NCI-H2227 (cell line): ENCODE data around the gene ABHD11.
"Not testable (repeated sequence)": the region's sequence is repeated elsewhere in the genome, so short reads cannot be mapped to it uniquely, and the experiment has no call there.

Source experiments
- DNase-seq: peaks from one replicate; lab custom pipeline; 2025; ENCODE audit not compliant: unreplicated experiment; lab: John Stamatoyannopoulos, UW

Gene ABHD11

DNA sequence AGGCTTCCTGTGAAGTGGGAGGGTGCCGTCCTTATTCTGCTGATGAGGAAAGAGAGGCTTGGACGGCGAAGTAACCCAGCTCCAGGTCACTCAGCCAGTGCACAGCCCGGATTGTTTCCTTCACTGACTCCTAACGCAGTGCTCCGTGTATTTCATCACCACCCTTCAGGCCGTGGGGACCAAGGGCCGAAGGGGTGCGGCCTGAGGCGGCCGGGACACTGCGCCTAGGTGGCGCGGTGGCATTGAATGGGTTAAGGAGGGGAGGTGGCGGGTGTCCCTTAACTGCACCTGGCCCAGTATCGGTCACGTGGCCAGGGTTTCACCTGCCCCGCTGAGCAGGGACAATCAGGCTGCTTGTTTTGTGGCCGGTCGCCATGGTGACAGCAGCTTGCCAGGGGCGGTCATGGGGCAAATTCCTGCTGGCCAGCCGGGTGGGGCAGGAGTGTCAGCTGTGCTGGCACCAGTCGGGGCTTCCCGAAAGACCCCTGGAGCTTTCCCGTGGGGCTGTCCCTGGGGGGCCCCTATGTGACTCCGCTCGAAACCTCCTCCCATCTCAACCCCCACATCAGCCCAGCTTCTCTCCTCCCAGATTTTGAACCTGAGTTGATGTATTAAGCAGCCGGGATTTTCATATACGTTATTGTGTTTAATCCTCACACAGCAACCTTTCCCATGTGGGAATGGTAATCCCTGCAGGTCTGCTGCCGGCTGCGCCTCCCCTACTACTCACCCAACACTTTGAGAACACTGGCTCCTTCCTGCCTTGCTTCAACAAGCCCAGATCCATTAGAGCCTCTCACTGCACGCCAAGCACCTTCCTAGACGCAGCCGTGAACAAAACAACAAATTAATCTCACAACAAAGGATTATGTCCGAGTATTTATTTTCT, 4.4 kb upstream of the ABHD11 start:
- peak; percentile 93 for DNase-seq

DNA sequence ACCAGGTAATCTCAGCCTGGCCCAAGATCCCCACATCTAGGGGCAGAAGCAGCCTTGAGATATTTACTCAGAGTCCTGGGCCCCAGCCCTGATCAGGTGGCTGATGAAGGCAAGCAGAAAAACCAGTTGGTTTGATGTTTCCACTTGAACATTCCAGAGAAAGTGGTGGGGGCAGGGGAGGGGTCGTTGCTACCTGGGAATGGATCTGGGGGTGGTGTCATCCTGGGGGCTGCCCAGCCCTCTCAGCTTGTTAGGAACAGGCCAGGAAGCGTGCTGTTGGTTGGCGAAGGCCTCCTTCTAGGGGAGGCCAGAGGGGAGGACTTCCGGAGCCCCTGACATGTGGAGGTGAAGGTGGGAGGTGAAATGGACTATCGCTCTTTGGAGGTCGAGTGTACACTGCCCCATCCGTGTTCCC, 3.7 kb upstream of the ABHD11 start:
- no peak for DNase-seq

DNA sequence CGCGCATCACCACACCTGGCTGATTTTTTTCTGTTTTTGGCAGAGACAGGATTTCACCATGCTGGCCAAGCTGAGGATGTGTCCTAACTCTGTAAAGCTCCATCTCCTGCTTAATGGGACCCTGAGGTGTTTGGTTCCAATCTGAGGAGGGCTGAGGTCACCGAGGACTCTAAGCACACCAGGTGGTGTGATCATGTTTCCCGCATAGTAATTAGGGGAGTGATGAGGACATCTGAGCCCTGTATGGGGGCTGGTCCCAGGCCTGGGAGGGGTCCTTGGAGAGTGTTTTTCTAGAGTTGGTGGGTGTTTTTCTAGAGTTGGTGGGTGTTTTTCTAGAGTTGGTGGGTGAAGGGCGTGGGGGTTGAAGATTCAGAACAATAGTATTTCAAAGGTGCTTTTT, 3.0 kb upstream of the ABHD11 start:
- DNase-seq: no peak

DNA sequence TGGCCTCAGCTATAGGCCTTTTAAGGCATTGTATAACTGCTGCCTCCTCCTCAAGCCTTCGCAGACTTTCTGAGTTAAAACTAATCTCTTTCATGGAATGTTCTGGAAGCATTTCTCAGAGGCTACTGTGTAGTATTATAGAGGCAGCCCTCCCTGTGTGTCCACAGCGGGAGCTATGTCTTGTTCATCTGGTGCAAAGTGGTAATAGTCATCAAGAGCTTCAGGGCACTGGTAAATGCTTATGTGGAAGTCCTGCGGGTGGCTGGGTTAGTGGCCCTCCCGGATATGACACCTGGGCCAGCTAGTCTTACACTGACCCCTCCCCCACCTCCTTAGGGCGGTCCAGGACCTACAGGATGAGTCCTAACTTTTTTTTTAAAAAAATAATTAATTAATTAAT, 2.2 kb upstream of the ABHD11 start:
- no peak for DNase-seq

DNA sequence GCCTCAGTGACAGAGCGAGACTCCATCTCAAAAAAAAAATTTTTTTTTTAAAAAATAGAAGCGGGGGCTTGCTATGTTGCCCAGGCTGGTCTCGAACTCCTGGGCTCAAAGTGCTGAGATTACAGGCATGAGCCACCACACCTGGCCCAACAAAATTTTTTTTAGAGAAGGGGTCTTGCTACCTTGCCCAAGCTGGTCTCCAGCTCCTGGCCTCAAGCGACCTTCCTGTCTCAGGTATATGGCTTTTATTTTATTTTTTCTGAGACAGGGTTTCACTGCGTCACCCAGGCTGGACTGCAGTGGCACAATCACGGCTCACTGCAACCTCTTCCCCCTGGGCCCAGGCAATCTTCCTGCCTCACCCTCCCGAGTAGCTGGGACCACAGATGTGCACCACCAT, 1.6 kb upstream of the ABHD11 start:
- no peak for DNase-seq

DNA sequence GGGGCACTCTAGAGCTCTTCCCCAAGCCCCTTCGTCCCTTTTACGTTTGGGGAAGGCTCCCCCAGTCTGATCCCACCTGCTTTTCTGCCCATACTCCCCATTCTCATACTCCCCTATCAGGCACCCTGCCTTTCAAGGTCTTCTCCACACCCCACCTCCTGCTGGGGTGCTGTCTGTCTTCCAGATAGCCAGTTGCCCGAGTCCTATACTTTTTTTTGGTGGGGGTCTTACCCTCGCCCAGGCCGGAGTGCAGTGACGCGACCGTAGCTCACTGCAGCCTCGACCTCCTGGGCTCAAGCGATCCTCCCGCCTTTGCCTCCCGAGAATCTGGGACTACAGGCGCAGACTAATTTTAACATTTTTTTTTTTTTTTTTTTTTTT, 775 bp upstream of the ABHD11 start:
- no peak for DNase-seq

DNA sequence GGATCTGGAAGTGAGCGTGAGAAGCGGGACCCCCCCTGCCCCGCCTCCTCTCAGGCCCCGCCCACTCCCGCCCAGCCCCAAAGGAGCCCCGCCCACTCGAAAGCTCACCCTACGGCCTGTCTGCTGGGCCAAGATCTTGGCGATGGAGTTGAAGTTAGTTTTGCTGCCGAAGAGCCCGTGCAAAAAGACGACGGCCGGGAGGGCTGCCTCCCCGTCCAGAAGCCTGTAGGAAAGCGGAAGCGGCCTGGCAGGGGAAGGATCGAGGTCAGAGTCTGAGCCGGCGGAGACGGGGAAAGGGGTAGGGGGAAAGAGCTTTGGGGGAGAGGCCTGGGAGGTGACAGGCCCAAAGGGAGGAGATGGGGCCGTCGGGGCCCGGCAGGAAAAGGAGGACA, 386 bp downstream of the ABHD11 start:
- peak; percentile 78 for DNase-seq

DNA sequence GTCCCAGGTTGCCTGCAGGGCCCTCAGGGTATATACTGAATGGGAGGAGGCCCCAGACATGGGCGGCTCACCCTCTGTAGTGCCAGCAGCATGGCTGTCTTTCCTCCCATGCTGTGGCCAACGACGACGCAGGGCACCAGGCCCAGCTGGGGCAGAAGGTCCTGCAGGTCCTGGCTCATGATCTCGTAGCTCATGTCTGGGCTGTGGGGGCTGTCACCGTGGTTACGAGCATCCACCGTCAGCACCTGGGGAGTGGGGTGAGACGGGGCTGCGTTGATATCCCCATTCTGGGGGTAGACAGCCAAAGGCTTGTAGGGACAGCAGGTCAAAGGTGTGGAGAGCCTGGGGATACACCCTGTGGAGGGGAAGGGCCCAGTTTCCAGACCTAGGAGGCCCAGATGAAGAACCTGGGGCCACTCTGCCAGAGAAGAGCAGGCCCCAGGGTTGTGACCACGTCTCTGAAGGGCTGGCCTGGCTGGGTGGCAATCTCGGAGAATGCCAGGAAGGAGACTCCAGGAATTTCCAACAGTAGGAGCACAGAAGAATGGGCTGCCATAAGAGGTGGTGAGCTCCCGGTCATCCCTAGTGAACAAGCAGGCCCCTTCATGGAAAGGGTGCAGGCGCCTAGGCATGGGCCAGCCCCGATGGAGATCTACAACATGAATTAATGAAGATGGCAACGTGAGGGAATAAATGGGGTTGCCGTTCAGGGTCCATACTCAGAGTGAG, 947 bp downstream of the ABHD11 start:
- DNase-seq: no peak

DNA sequence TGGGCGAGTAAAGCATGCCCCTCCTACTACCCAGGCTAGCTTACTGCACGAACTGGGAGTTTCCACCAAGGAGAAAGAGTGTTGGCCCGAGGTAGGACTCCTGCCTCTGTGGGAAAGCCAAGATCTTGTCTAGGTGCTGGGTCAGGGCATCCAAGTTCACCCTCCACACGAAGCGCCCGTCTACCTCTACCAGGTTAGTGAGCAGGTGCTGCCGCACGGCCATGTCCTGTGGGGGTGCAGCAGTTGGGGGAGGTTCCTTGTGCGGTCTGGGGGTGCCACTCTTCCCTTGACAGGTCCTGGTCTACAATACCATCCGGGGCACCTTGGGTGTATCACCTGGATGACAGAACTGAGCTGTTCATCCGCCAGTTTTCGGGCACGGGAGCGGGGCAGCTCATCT, 1.7 kb downstream of the ABHD11 start:
- DNase-seq: no peak

DNA sequence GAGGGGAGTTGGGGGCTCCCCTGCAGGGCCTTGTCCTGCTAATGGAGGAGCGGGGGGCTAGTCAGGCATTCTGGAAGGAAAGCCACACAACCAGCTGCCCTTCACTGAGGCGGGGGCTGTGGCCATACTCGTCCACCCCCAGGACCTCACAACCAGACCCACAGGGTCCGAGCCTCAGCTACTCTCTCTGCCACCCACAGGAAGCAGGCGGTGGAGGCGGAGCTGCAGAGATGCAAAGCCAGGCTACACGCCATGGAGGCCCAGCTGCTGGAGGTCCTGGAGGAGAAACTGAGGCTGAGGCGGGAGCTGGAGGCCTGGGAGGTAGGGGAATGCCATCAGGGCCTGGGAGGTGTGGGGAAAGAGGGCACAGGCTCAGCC, 3.1 kb downstream of the ABHD11 start:
- DNase-seq: no peak

DNA sequence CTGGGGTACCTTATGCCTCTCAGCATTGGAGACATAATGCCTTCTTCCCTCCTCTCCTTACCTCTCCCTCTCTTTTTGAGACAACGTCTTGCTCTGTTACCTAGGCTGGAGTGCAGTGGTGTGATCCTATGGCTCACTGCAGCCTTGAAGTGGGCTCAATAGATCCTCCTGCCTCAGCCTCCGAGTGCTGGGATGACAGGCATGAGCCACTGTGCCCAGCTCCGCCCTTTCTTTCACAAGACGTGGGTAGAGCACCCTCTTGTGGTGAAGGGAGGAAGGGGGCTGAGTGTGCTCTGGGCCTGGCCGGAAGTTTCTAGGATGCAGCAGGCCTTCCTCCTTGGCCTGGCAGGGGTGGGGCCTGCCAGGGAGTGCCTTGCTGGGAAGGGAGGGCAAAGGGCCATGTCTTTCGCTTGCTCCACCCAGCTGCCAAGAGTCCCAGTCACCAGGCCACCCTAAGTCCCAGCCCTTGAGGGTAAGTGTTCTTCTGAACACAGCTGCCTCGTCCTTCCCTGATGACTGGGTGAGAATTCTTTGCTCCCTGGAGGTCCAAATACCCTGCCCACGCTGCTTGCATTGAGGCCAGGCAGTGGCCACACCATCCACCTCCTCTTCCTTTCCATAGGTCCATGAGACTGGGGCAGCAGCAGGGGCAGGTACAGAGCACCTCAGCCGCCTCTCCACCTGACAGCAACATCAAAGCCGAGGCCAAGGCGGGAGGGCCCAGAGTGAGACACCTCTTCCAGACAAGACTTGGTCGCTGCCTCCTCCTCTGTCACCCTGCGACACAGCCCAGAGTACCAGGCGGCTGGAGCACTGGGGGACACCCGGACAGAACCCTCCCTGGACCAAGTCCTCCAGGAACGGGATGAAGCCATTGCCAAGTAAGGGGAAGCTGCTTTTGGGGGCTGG, 3.7 kb downstream of the ABHD11 start:
- DNase-seq: peak; percentile 87

DNA sequence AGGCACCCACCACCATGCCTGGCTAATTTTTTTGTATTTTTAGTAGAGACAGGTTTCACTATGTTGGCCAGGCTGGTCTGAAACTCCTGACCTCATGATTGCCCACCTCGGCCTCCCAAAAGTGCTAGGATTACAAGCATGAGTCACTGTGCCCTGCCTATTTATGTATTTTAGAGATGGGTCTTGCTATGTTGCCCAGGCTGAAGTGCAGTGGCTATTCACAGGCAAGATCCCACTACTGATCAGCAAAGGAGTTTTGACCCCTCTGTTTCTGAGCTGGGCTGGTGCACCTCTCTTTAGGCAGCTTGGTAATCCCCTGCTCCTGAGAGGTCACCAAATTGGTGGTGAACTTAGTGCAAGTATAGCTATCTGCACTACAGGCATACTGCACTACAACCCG, 6.2 kb downstream of the ABHD11 start:
- no peak for DNase-seq

DNA sequence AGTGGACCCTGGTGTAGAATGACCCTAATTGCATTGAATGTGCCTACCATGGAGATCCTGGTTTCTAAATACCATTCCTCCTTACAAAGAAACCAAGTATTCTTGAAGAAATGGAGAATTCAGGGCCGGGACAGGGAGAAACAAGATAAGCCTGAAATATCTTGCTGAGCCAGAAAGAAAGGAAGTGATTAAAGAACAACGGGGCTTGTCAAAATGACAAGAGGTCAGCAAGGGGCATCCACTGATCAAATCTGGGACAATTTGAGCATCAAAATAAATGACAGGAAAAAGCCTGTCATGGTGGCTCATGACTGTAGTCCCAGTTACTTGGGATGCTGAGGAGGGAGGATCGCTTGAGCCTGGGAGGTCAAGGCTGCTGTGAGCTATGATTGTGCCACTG, 8.1 kb downstream of the ABHD11 start:
- DNase-seq: no peak

DNA sequence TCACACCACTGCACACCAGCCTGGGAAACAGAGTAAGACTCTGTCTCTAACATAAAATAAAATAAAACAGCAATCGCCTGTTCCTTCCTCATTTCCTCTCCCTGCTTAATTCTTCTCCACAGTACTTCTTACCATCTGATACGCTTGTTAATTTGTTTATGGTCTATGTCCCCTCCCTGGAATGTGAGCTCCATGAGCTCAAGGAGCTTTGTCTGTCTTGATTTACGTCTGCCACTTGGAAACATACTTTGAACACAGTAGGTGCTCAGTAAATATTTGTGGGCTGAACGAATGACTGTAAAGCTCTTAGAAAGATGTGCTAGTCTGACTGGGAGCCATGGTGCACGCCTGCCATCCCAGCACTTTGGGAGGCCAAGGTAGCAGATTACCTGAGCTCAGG, 10.1 kb downstream of the ABHD11 start:
- DNase-seq: no peak

DNA sequence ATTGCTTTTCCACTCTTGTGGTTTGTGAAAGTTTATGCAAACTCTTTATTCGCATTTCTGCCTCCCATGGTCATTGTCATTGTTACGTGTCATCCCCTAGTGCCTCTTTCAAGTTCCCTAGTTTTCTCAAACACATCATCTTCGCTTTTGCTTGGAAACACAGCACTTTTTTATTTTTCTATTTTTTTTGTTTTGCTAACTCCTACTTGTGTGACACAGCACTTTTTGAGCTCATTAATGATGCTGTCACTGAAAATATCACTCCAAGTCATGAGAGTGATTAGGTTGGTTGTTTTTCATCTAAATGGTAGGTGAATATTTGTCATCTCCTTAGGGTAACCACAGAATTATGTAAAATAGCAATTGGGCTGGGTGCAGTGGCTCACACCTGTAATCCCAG, 10.7 kb downstream of the ABHD11 start:
- DNase-seq: no peak

DNA sequence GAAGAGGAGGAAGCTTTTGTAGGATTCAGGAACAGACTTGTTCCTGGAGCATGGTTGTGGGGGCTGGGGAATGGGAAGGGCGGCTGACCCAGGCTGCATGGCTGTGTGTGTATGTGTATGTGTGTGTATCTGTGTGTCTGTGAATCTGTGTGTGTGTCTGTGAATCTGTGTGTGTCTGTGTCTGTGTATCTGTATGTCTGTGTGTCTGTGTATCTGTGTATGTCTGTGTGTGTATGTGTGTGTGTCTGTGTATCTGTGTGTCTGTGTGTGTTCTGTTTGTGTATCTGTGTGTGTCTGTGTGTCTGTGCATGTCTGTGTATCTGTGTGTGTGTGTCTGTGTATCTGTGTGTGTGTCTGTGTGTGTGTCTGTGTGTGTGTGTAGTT, 12.5 kb downstream of the ABHD11 start:
- no peak for DNase-seq

DNA sequence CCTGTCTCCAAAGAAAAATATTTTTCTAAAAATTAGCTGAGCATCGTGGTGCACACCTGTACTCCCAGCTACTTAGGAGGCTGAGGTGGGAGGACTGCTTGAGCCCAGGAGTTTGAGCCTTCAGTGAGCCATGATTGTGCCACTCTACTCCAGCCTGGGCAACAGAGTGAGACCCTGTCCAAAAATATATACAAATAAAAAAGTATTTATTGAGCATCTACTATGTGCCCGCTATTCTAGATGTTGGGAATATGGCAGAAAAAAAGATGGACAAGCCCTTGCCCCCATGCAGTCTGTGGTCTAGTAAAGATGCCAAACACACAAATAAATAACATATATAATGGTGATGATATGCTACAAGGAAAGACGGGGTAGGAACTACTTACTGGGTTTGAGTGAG, 14.8 kb downstream of the ABHD11 start:
- no peak for DNase-seq

DNA sequence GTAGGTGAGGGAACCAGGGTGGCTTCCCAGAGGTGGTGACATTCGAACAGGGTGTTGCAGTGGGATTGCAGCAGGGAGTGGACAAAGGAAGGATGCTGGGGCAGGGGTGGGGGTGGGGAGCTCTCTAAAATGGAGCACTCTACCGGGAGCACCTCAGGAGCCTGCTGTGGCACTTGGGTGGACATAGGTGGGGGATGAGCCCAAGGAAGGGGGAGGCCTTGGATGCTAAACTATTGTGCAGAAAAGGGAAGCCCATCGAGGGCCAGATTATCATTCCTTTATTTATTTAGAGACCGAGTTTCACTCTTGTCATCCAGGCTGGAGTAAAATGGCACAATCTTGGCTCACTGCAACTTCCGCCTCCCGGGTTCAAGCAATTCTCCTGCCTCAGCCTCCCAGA, 15.8 kb downstream of the ABHD11 start:
- DNase-seq: no peak

DNA sequence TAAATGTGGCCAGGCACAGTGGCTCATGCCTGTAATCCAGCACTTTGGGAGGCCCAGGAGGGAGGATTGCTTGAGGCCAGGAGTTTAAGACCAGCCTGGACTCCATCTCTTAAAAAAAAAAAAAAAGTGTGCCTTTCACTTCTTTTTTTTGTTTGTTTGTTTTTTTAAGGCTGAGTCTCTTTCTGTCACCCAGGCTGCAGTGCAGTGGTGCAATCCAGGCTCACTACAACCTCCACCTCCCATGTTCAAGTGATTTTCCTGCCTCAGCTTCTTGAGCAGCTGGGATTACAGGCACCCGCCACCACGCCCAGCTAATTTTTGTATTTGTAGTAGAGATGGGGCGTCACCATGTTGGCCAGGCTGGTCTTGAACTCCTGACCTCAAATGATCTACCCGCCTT, 16.4 kb downstream of the ABHD11 start:
- DNase-seq: not testable (repeated sequence)

DNA sequence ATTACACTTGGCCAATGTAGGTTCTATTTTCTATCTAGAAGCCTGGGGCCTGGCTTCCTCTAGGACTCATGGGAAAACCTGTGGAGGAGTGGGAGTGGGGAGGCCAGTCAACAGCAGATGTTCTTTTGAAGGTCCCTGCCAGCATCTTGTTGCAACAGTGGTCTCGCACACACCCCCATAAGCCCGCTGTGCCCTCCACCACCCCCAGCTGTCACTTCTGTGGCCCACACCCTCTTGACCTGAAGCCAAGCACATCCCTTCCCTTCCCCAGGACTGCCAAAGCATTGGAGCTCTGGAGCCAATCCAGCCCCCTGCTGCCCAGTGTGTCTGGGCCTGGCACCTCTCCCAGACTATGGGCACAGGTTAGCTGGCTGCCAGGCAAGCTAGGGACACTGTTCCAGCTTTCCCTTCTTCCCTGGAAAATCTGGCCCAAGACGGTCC, 17.2 kb downstream of the ABHD11 start:
- no peak for DNase-seq

DNA sequence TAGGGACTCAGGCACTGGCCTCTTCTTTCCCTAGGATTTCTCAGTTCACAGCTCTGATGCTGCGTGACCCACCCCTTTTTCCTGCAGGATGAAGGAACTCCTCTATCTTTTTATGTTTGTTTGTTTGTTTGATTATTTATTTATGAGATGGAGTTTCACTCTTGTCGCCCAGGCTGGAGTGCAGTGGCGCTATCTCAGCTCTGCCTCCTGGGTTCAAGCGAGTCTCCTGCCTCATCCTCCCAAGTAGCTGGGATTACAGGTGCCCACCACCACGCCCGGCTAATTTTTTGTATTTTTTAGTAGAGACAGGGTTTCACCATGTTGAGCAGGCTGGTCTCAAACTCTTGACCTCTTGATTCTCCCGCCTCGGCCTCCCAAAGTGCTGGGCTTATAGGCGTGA, 18.2 kb downstream of the ABHD11 start:
- DNase-seq: not testable (repeated sequence)

DNA sequence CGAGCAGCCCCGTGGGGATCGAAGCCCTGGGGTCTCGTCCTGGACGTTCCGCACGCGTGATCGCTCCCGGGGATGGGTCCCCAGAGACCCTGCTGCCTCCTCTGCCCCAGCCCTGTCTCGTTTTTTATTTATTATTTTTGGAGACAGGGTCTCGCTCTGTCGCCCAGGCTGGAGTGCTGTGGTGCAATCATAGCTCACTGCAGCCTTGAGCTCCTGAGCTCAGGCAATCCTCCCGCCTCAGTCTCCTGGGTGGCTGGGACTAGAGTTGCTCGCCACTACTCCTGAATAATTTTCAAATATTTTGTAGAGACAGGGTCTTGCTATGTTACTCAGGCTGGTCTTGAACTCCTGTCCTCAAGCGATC, 18.8 kb downstream of the ABHD11 start:
- no peak for DNase-seq
